Activated CD8-positive, alpha-beta T cell treated with anti-CD3 and anti-CD28 coated beads for 36 hours (primary cell): Measurements from ENCODE around the gene DNAJB8. TPM values are rescaled to one million over a fixed set of nuclear protein-coding genes. Genes with fewer than 3 reads are reported as not detected.

ENCODE experiments used
- ATAC-seq: fragments of 200-7000 bp; cut with Tn5 transposase; one replicate; pipeline ENCODE4 v1.10.0; 2021; ENCODE audit warnings: mild to moderate bottlenecking, moderate library complexity
- CTCF ChIA-PET: fragments of 350-600 bp; sonication (Branson Sonifier 250); formaldehyde crosslinking; loops from one replicate; lab custom pipeline; 2021; ENCODE audit warnings: antibody characterized with exemption; lab: Charles Lee
- POLR2A ChIA-PET: fragments of 350-600 bp; sonication (Branson Sonifier 250); formaldehyde crosslinking; loops from one replicate; lab custom pipeline; 2021; ENCODE audit warnings: antibody characterized with exemption; lab: Charles Lee
- DNase-seq: peaks from one replicate; pipeline ENCODE4 v3.0.0-alpha.2; 2020
- H3K27ac Mint-ChIP-seq: one replicate; pipeline ENCODE4 v1.8.0; 2021; ENCODE audit warnings: mild to moderate bottlenecking, mixed read lengths
- H3K27me3 Mint-ChIP-seq: one replicate; pipeline ENCODE4 v1.8.0; 2021; ENCODE audit warnings: mixed read lengths
- H3K36me3 Mint-ChIP-seq: one replicate; pipeline ENCODE4 v1.8.0; 2021; ENCODE audit warnings: low read depth, mixed read lengths
- H3K4me1 Mint-ChIP-seq: one replicate; pipeline ENCODE4 v1.8.0; 2021; ENCODE audit warnings: low read depth, mixed read lengths
- H3K4me3 Mint-ChIP-seq: one replicate; pipeline ENCODE4 v1.8.0; 2021; ENCODE audit warnings: mild to moderate bottlenecking, moderate library complexity, mixed read lengths
- H3K9me3 Mint-ChIP-seq: one replicate; pipeline ENCODE4 v1.8.0; 2021; ENCODE audit warnings: mixed read lengths
- intact Hi-C: fragments of 100-400 bp; cut with micrococcal nuclease; formaldehyde crosslinking; loops from one replicate; pipeline ENCODE4 v1.10.0; 2022
- total RNA-seq, 2 experiments: library from RNA; stranded (reverse); gene quantifications; one replicate each; pipeline ENCODE4 v1.2.3, GENCODE V29; 2021
- TF ChIP-seq, protein P1 (sequence below): fragments of 200-600 bp; IDR thresholded peaks from one replicate; pipeline ENCODE4 v1.8.0; 2022; ENCODE audit warnings: antibody characterized with exemption, mild to moderate bottlenecking

DNAJB8 gene
- total RNA-seq, 2 experiments from 2014 or later: not detected

DNA sequence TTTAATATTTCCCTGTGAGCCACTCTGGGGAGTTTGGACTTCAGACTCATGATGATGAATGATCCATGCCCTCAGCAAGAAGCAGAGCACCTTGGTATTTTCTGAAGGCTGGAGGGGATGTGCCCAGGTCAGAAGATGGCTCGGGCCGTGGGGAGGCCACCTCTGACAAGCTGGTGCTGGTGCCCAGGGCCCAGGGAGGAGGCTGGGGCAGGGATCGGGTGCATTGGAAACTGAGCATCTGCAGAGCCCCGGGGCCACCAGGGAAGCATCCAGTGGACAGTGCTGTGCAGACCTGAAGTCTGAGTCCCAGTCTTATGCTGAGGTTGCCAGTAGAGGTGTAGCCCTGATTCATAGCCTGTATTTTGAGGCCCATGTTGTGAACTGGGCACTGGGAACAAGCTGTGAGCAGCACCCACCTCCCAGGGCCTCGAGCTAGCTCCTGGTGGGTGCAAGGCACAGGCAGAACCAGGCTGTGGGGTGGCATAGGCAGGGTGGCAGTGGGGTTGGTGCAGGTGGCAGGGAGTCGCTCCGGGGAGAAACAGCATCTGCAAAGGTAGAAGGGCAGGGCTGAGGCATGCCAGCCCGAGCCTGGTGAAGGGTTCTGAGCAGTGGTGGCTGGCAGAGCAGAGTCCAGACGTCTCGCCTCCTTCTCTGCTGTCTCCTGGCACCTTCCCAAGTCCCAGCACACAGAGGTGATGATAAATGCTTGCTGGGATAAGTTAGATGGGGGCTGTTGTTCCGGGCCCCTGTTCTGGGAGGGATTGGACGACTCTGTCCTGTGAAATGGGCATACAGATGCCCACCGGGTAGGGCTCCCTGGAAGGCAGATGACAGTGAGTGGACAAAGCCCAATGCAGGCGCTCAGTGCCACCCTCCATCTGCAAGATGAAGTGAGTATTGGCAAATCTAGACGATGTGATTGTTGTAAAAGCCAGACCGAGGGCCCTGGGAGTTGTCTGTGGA is 10.6 kb downstream of the DNAJB8 start:
- ATAC-seq (no peak), DNase-seq (no peak)
- H3K9me3 Mint-ChIP-seq: no peaks in the 10 kb centered on the region
- H3K36me3 Mint-ChIP-seq: no peaks in the 10 kb centered on the region
- H3K27ac Mint-ChIP-seq: no peak overlapping the region
- ChIA-PET POLR2A (no interaction called here), CTCF (interaction anchor here (0.6 to 1.9 kb wide), 2 partner anchors 153 to 515 kb away, joined by 3 to 4 read pairs; no protein-coding TSS in a partner anchor)
- TF ChIP-seq, protein P1, sequence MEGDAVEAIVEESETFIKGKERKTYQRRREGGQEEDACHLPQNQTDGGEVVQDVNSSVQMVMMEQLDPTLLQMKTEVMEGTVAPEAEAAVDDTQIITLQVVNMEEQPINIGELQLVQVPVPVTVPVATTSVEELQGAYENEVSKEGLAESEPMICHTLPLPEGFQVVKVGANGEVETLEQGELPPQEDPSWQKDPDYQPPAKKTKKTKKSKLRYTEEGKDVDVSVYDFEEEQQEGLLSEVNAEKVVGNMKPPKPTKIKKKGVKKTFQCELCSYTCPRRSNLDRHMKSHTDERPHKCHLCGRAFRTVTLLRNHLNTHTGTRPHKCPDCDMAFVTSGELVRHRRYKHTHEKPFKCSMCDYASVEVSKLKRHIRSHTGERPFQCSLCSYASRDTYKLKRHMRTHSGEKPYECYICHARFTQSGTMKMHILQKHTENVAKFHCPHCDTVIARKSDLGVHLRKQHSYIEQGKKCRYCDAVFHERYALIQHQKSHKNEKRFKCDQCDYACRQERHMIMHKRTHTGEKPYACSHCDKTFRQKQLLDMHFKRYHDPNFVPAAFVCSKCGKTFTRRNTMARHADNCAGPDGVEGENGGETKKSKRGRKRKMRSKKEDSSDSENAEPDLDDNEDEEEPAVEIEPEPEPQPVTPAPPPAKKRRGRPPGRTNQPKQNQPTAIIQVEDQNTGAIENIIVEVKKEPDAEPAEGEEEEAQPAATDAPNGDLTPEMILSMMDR: no peak
- H3K27me3 Mint-ChIP-seq: peaks cover 16% of the 10 kb centered on the region
- no peak overlapping the region for H3K4me3 Mint-ChIP-seq
- intact Hi-C loops: no loop called here
- no peaks in the 10 kb centered on the region for H3K4me1 Mint-ChIP-seq

DNA sequence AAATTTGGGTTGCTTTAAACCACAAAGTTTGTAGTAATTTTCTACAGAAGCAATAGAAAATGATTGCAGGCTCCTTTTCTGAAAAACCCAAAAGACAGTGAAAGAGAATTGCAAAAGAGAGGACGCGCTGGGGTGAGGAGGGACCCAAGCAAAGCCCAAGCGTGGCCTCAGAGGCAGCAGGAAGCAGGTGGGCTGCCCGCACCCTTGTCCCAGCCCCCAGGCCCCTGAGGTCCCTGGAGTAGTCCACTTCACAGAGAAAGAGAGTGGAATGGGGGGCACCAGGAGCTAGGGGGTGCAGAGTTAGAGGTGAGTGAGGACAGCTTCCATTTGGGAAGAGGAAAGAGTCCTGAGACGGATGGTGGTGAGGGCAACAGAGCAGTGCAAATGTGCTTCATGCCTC is 11.6 kb downstream of the DNAJB8 start:
- ATAC-seq (no peak), DNase-seq (no peak)
- Mint-ChIP-seq H3K27ac (no peak overlapping the region), H3K9me3 (no peaks in the 10 kb centered on the region), H3K4me3 (no peak overlapping the region), H3K27me3 (peaks cover 18% of the 10 kb centered on the region), H3K4me1 (no peaks in the 10 kb centered on the region), H3K36me3 (no peaks in the 10 kb centered on the region)
- ChIA-PET POLR2A (no interaction called here), CTCF (no interaction called here)
- intact Hi-C loops: no loop called here
- TF ChIP-seq, protein P1: no peak

DNA sequence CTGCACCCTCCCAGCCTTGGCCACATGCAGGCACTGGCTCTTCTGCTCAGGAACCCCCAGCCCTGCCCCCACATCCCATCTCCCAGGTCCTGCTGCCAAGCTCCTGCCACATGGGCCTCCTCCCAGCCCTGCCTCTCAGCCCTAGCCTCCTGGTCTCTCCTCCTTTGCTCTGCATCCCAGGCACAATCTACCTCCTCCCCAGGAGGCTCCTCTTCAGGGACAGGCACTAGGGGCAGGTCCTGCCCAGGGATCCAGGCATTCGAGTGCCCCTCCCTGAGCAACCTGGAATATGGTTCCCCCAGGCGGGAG is 12.4 kb downstream of the DNAJB8 start:
- ATAC-seq (no peak), DNase-seq (no peak)
- POLR2A ChIA-PET: no interaction called here
- H3K4me1 Mint-ChIP-seq: peaks cover 2% of the 10 kb centered on the region
- H3K36me3 Mint-ChIP-seq: no peaks in the 10 kb centered on the region
- no peak overlapping the region for H3K4me3 Mint-ChIP-seq
- no peak overlapping the region for H3K27ac Mint-ChIP-seq
- TF ChIP-seq, protein P1: no peak
- no peaks in the 10 kb centered on the region for H3K9me3 Mint-ChIP-seq
- intact Hi-C loops: no loop called here
- H3K27me3 Mint-ChIP-seq: peaks cover 18% of the 10 kb centered on the region
- CTCF ChIA-PET: no interaction called here

DNA sequence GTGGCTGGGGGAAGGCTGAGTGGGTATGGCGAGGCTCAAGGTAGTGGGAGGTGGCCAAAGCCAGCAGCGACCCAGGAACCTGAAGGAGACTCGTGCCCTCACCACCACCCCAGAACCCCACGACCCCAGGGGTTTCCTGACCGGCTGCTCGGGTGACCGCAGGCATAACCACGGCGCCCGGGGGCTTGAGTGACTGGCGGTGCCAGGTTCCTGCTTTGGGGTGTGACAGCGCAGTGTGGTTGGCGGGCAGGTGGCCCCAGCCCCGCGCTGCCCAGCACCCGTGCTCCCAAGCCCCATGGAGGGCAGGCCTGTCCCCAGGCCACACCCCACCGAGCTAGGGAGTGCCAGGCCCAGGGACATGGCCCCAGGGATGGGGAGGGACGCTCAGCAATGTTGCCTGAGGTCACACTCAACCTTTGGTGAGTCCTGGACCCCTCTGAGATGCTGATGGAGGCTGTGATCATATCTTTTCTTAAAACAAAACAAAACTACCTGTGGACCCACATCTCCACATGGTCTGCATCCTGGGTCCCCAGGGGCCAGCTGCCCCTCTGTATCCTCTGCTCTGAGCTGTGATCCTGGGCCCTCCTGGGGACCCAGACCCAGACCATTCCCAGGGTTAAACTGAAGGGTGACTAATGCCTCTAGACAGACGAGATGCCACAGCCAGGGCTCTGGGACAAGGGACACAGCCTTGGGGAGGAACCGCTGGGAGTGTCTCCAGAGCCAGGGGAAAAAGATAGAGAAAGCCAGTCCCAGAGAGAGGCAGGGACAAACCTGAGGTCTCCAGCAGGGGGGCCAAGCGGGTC is 13.0 kb downstream of the DNAJB8 start:
- H3K9me3 Mint-ChIP-seq: peaks cover 2% of the 10 kb centered on the region
- H3K27ac Mint-ChIP-seq: no peak overlapping the region
- peaks cover 6% of the 10 kb centered on the region for H3K4me1 Mint-ChIP-seq
- intact Hi-C loops: no loop called here
- TF ChIP-seq, protein P1: no peak
- ATAC-seq: no peak
- no peak overlapping the region for H3K4me3 Mint-ChIP-seq
- no peak for DNase-seq
- ChIA-PET CTCF (no interaction called here), POLR2A (no interaction called here)
- H3K36me3 Mint-ChIP-seq: peaks cover 1% of the 10 kb centered on the region
- H3K27me3 Mint-ChIP-seq: peaks cover 18% of the 10 kb centered on the region
